ENCODE results near the gene CD5L. TPM values are rescaled to one million over a fixed set of nuclear protein-coding genes. Genes with fewer than 3 reads are reported as not detected.

Gene CD5L
- total and polyA plus RNA-seq, 10 donors = 16.8 to 892 (median 373) TPM

DNA sequence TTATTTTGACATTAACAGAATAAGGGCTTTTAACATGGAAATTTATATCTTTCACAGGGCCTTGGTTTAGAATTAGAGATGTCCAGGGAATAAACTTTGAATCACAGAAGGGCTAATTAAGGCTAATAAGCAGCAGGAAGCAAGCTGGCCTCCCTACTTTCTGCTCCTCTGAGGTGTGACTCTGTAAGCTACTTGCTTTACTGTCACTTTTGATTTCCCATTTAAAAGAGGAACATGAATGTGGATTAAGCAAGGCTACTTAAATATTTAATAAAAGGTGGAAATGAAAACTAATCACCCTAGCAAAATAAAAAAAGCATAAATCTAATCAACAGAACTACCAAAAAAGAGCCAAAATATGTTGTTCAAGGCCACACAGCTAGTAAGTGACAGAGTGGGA, 28.9 kb upstream of the CD5L start:
- TF ChIP-seq, protein P1, sequence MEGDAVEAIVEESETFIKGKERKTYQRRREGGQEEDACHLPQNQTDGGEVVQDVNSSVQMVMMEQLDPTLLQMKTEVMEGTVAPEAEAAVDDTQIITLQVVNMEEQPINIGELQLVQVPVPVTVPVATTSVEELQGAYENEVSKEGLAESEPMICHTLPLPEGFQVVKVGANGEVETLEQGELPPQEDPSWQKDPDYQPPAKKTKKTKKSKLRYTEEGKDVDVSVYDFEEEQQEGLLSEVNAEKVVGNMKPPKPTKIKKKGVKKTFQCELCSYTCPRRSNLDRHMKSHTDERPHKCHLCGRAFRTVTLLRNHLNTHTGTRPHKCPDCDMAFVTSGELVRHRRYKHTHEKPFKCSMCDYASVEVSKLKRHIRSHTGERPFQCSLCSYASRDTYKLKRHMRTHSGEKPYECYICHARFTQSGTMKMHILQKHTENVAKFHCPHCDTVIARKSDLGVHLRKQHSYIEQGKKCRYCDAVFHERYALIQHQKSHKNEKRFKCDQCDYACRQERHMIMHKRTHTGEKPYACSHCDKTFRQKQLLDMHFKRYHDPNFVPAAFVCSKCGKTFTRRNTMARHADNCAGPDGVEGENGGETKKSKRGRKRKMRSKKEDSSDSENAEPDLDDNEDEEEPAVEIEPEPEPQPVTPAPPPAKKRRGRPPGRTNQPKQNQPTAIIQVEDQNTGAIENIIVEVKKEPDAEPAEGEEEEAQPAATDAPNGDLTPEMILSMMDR (IDR thresholded peaks at IDR 0.05 in 8 of 11, conservative IDR thresholded peaks at IDR 0.05 in 3 of 11) = no peak
- no peaks in the 10 kb centered on the region for H3K9me3 ChIP-seq
- H3K4me3 ChIP-seq = no peak overlapping the region
- H3K27me3 ChIP-seq (replicated peaks in 1 of 7) = peaks cover 0 to 9% (median 0%) of the 10 kb centered on the region in 7 donors
- H3K36me3 ChIP-seq = no peaks in the 10 kb centered on the region
- no peak for DNase-seq
- peaks cover 0 to 11% (median 7%) of the 10 kb centered on the region in 6 donors for H3K4me1 ChIP-seq
- intact Hi-C loops (cut with DNase I; ENCODE audit: low total_unique reads) = no loop called here
- no peak overlapping the region for H3K27ac ChIP-seq

- peaks cover 0 to 11% (median 7%) of the 10 kb centered on the region in 6 donors for H3K4me1 ChIP-seq
- no peak overlapping the region for H3K27ac ChIP-seq
- TF ChIP-seq, protein P1 (IDR thresholded peaks at IDR 0.05 in 8 of 11, conservative IDR thresholded peaks at IDR 0.05 in 3 of 11) = no peak
- TF ChIP-seq POLR2A (IDR thresholded peaks at IDR 0.05) (no peak), POLR2AphosphoS5 (IDR thresholded peaks at IDR 0.05) (no peak)
- 77 to 100% (median 93%) methylated on average over 1 of the region's 1 CpG for WGBS, 5 donors
- no peaks in the 10 kb centered on the region for H3K9me3 ChIP-seq
- no peak for DNase-seq
- H3K36me3 ChIP-seq = no peaks in the 10 kb centered on the region
- intact Hi-C loops (cut with DNase I; ENCODE audit: low total_unique reads) = no loop called here
- H3K4me3 ChIP-seq = no peak overlapping the region
- H3K27me3 ChIP-seq (replicated peaks in 1 of 7) = peaks cover 0 to 9% (median 0%) of the 10 kb centered on the region in 7 donors
Measured at GRCh38 chr1:157868654-157869053, 27.0 kb upstream of the CD5L start.

DNA sequence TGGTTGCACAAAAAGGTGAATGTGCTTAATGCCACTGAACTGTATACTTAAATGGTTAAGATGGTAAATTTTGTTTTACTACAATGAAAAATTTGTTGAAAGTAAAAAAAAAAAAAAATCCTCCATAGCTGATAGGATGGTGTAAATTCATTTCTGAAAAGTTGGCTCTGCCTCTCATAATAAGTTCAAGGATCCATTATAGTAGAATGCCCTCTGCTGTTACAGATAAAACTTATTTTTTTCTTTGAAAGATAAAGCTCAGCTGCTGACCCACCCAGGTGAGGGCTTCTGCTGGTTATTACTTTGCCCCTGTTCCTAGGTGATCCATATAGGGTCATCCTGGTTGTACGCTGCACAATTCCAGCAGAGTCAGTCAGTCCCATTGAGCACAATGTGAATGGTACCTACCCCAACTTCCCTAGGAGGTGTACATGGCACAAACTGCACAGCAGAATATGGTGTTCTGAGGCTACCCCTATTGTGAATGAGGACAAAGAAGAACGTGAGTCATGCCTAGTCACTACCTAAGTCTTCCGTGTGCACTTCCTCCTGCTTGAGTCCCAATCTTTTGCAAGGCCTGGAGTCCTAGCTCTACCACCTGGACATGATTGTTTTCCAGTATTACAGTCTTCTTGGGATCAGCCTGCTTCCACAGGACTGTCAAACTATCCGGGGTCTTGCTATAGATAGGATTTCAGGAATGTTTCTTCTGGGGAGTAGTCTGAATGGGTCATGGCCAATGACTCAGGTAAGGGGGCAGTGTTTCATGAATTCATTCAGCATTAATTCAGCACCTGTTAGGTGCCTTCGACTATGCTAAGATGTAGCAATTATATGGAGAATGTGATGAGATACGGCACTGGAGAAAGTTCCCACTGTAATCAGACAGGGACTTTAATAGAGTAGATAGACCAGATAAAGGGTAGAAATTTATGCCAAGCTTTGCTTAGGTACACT, 20.8 kb upstream of the CD5L start:
- WGBS, 5 donors = 63 to 74% (median 70%) methylated on average over 6 of the region's 6 CpGs
- Histone ChIP-seq H3K4me1 (peaks cover 0 to 5% (median 0%) of the 10 kb centered on the region in 6 donors), H3K27ac (no peak overlapping the region), H3K4me3 (no peak overlapping the region), H3K27me3 (replicated peaks in 1 of 7) (peaks cover 0 to 9% (median 0%) of the 10 kb centered on the region in 7 donors), H3K9me3 (no peaks in the 10 kb centered on the region), H3K36me3 (no peaks in the 10 kb centered on the region)
- intact Hi-C loops (cut with DNase I; ENCODE audit: low total_unique reads) = no loop called here
- TF ChIP-seq POLR2AphosphoS5 (IDR thresholded peaks at IDR 0.05) (no peak), POLR2A (IDR thresholded peaks at IDR 0.05) (no peak)
- TF ChIP-seq, protein P1 (IDR thresholded peaks at IDR 0.05 in 8 of 11, conservative IDR thresholded peaks at IDR 0.05 in 3 of 11) = no peak
- no peak for DNase-seq

GRCh38 chr1:157856538-157856937, 14.9 kb upstream of the CD5L start:
- Histone ChIP-seq H3K9me3 (no peaks in the 10 kb centered on the region), H3K4me3 (no peak overlapping the region), H3K27ac (no peak overlapping the region), H3K36me3 (no peaks in the 10 kb centered on the region), H3K4me1 (no peaks in the 10 kb centered on the region), H3K27me3 (replicated peaks in 1 of 7) (peaks cover 0 to 6% (median 0%) of the 10 kb centered on the region in 7 donors)
- intact Hi-C loops (cut with DNase I; ENCODE audit: low total_unique reads) = no loop called here
- TF ChIP-seq POLR2AphosphoS5 (IDR thresholded peaks at IDR 0.05) = no peak
- no peak for TF ChIP-seq POLR2A (IDR thresholded peaks at IDR 0.05)
- TF ChIP-seq, protein P1 (IDR thresholded peaks at IDR 0.05 in 8 of 11, conservative IDR thresholded peaks at IDR 0.05 in 3 of 11) = no peak
- 74 to 96% (median 81%) methylated on average over 2 of the region's 2 CpGs for WGBS, 5 donors
- no peak for DNase-seq

Data from spleen (tissue), 11 donors.